Spleen (tissue), 7 donors: Measurements from ENCODE around the gene SMARCA2.

Source experiments
- CTCF ChIP-seq, 11 experiments: fragments of 200-600 bp in 7 of 11; fragments of 450-650 bp in 4 of 11; sonication (generic) in 4 of 11; IDR thresholded peaks in 8 of 11; conservative IDR thresholded peaks in 3 of 11; 1 replicate in 7 of 11; 2 replicates in 4 of 11; pipeline versions ENCODE4 v1.4.0 to v1.8.0; 2016 to 2021; ENCODE audit warnings: antibody characterized with exemption in 11 of 11, inconsistent platforms in 4 of 11, mild to moderate bottlenecking in 1 of 11
- POLR2A ChIP-seq, 3 donors: fragments of 450-650 bp; IDR thresholded peaks; one replicate each; pipeline ENCODE4 v1.5.1; 2017; ENCODE audit warnings: antibody characterized with exemption in 3 of 3, mild to moderate bottlenecking in 1 of 3
- donor health status: DM: no; HTN: no; CAD: no; lungs with moderate emphysema.
- donor health status: DM: no; HTN: no; CAD: no.
- donor health status: DM: no; HTN: no; CAD: no.

GRCh38 chr9:2217540-2217939, 202.4 kb downstream of the SMARCA2 start:
- TF ChIP-seq CTCF (IDR thresholded peaks at IDR 0.05 in 8 of 11, conservative IDR thresholded peaks at IDR 0.05 in 3 of 11) (no peak), POLR2A (IDR thresholded peaks at IDR 0.05) (no peak)
